KMS-11 (cell line): ENCODE data around the gene SLC24A3.

Experiments
- H2AFZ ChIP-seq: fragments of 200-600 bp; sonication (generic); 2 replicates; pipeline ENCODE4 v1.6.1; 2016; ENCODE audit warnings: antibody characterized with exemption, mixed run types, low read depth
- H3K27ac ChIP-seq: fragments of 200-600 bp; sonication (generic); 2 replicates; pipeline ENCODE4 v1.6.1; 2016; ENCODE audit warnings: mild to moderate bottlenecking, mixed run types
- H3K27me3 ChIP-seq: fragments of 200-600 bp; sonication (generic); 2 replicates; pipeline ENCODE4 v1.6.1; 2017; ENCODE audit warnings: mild to moderate bottlenecking, low read depth, mixed run types, moderate library complexity; ENCODE audit not compliant: insufficient read depth
- H3K36me3 ChIP-seq: fragments of 200-600 bp; sonication (generic); 2 replicates; pipeline ENCODE4 v1.6.1; 2017; ENCODE audit warnings: mild to moderate bottlenecking, mixed run types; ENCODE audit not compliant: insufficient read depth
- H3K4me1 ChIP-seq: fragments of 200-600 bp; sonication (generic); 2 replicates; pipeline ENCODE4 v1.6.1; 2016; ENCODE audit warnings: mild to moderate bottlenecking, low read depth, mixed run types; ENCODE audit not compliant: poor library complexity, severe bottlenecking
- H3K4me2 ChIP-seq: fragments of 200-600 bp; sonication (generic); 2 replicates; pipeline ENCODE4 v1.7.0; 2016; ENCODE audit warnings: mild to moderate bottlenecking, mixed run types
- H3K4me3 ChIP-seq: fragments of 200-600 bp; sonication (generic); IDR thresholded peaks from 2 replicates; pipeline ENCODE4 v1.6.1; 2017; ENCODE audit warnings: low read depth, low read length, mixed read lengths; ENCODE audit not compliant: insufficient read depth
- H3K79me2 ChIP-seq: fragments of 200-600 bp; sonication (generic); 2 replicates; pipeline ENCODE4 v1.6.1; 2016; ENCODE audit warnings: low read depth, mixed run types; ENCODE audit not compliant: insufficient read depth
- H3K9ac ChIP-seq: fragments of 200-600 bp; sonication (generic); 2 replicates; pipeline ENCODE4 v1.6.1; 2016; ENCODE audit warnings: mild to moderate bottlenecking, mixed run types
- H4K20me1 ChIP-seq: fragments of 200-600 bp; sonication (generic); 2 replicates; pipeline ENCODE4 v1.6.1; 2016; ENCODE audit warnings: mild to moderate bottlenecking, mixed run types; ENCODE audit not compliant: insufficient read depth
- TF ChIP-seq, protein P1 (sequence below): fragments of 200-600 bp; sonication (generic); conservative IDR thresholded peaks from 2 replicates; pipeline ENCODE4 v1.6.1; 2017; ENCODE audit warnings: low read depth, mild to moderate bottlenecking, antibody characterized with exemption, low read length, moderate library complexity, mixed read lengths

SLC24A3 gene

DNA sequence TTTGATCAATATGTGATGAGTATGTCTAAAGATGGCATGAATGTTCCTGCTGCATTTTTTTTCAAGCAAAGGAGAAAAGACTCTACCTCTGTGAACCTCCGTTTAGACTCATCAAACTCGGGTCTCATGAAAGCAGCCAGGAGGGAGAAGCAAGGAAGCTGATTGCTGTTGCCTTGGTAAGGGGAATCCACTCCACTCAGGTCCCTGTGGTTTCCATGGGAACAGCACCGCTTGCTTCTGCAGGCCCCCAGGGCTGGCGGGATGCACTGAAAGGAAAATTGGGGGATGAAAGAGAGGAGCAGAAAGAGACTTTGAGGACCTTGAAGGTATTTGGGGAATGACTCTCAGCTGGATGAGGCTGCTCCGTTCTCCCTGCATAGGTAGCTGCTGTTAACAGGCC is 296.0 kb downstream of the SLC24A3 start:
- Histone ChIP-seq H3K4me1 (no peaks in the 10 kb centered on the region), H2AFZ (no peak overlapping the region), H3K4me3 (no peak overlapping the region), H4K20me1 (no peaks in the 10 kb centered on the region), H3K79me2 (no peaks in the 10 kb centered on the region), H3K27ac (no peak overlapping the region), H3K36me3 (no peaks in the 10 kb centered on the region), H3K27me3 (no peaks in the 10 kb centered on the region), H3K4me2 (no peak overlapping the region), H3K9ac (no peak overlapping the region)
- TF ChIP-seq, protein P1, sequence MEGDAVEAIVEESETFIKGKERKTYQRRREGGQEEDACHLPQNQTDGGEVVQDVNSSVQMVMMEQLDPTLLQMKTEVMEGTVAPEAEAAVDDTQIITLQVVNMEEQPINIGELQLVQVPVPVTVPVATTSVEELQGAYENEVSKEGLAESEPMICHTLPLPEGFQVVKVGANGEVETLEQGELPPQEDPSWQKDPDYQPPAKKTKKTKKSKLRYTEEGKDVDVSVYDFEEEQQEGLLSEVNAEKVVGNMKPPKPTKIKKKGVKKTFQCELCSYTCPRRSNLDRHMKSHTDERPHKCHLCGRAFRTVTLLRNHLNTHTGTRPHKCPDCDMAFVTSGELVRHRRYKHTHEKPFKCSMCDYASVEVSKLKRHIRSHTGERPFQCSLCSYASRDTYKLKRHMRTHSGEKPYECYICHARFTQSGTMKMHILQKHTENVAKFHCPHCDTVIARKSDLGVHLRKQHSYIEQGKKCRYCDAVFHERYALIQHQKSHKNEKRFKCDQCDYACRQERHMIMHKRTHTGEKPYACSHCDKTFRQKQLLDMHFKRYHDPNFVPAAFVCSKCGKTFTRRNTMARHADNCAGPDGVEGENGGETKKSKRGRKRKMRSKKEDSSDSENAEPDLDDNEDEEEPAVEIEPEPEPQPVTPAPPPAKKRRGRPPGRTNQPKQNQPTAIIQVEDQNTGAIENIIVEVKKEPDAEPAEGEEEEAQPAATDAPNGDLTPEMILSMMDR, result no peak

DNA sequence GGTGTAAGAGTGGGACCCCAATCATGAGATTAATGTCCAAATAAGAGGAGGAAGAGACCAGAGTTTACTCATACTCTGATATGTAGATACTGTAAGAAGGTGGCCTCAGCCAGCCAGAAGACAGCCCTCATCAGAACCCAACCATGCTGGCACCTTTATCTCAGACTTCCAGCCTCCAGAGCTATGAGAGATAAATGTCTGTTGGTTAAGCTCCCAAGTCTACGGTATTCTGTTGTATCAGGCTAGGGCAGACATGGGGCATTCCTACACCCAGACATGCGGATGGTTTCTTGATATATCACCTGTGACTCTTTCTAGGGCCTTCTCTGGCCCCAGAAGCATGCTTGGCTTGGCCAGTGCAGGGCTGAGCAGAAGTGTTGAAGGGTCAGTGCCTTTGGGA is 298.2 kb downstream of the SLC24A3 start:
- no peak overlapping the region for H3K4me2 ChIP-seq
- H3K27ac ChIP-seq, result no peak overlapping the region
- no peaks in the 10 kb centered on the region for H3K27me3 ChIP-seq
- TF ChIP-seq, protein P1, result no peak
- H4K20me1 ChIP-seq, result no peaks in the 10 kb centered on the region
- no peak overlapping the region for H2AFZ ChIP-seq
- no peaks in the 10 kb centered on the region for H3K79me2 ChIP-seq
- no peaks in the 10 kb centered on the region for H3K36me3 ChIP-seq
- H3K4me1 ChIP-seq, result no peaks in the 10 kb centered on the region
- H3K9ac ChIP-seq, result no peak overlapping the region
- no peak overlapping the region for H3K4me3 ChIP-seq

DNA sequence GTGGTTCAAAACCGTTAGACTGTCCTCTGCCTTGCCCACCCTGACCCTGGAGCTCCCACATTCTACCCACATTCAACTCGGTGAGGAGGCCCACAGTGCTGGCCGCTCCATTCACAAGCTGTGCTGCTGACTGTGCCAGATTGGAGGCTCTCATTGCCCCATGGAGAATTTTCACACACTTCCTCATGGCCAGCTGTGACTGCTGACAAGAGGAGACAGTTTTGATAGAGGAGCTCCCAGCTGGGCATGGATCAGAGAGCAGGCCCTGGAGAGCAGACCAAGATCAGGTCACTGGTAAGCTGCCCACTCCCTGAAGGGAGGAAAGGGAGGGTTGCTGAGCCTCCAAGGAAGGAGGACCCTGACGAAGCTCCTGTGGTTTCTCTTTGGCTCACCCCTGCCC is 299.5 kb downstream of the SLC24A3 start:
- Histone ChIP-seq H3K4me3 (no peak overlapping the region), H3K4me1 (no peaks in the 10 kb centered on the region), H4K20me1 (no peaks in the 10 kb centered on the region), H3K27me3 (no peaks in the 10 kb centered on the region), H3K27ac (no peak overlapping the region), H3K9ac (no peak overlapping the region), H2AFZ (no peak overlapping the region), H3K36me3 (no peaks in the 10 kb centered on the region), H3K79me2 (no peaks in the 10 kb centered on the region), H3K4me2 (no peak overlapping the region)
- TF ChIP-seq, protein P1, result no peak

DNA sequence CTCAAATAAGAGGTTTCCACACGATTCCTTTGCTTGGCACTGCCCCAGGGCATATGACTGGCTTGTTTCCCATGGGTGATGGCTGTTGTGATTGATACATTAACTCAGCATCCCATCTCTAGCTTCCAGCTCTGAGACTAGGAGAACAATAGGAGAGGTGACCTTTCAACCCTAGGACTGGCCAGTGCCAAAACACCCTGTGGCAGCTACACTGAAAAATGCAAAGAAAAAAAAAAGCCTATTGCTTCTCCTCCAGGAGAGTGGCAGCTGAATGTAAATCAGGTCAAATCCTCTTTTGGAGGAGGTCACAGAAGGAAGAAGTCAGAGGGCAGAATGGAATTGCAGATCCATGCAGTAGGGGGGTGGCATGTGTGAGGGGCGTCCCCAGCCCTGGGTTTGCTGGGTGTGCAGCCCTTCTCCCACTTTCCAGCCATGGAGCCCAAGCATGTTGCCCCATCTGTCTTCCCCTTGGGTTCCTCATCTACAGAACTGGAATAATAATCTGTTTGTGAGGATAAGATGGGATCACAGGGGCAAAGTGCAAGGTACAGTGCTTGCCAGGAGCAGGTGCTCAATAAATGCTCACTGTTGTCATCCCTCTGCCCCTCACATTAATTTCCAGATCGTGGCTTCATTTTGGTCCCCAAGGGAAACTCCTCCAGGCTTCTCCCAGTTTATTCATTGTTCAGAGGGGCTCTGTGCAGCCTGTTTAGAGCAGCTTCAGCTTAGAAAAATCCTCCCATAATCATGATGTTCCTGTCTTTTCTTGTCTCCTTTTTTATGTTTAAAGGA is 300.6 kb downstream of the SLC24A3 start:
- H3K9ac ChIP-seq, result no peak overlapping the region
- H2AFZ ChIP-seq, result no peak overlapping the region
- H3K27me3 ChIP-seq, result no peaks in the 10 kb centered on the region
- TF ChIP-seq, protein P1, result no peak
- H3K4me2 ChIP-seq, result no peak overlapping the region
- no peak overlapping the region for H3K4me3 ChIP-seq
- no peaks in the 10 kb centered on the region for H3K36me3 ChIP-seq
- H4K20me1 ChIP-seq, result no peaks in the 10 kb centered on the region
- no peaks in the 10 kb centered on the region for H3K4me1 ChIP-seq
- H3K79me2 ChIP-seq, result no peaks in the 10 kb centered on the region
- H3K27ac ChIP-seq, result no peak overlapping the region
